ENCODE results near the gene GNB2.

GNB2 gene

GRCh38 chr7:100677308-100678267 is 4.0 kb downstream of the GNB2 start:
- TF ChIP-seq CTCF (IDR thresholded peaks at IDR 0.05; ENCODE audit: low read depth, low read length, poor library complexity, severe bottlenecking) = no peak
- TF ChIP-seq EZH2phosphoT487 (IDR thresholded peaks at IDR 0.05; ENCODE audit: borderline replicate concordance, low read length) = no peak
- Histone ChIP-seq H3K79me2 (ENCODE audit: control insufficient read depth, low read length) (peaks cover 44% of the 10 kb centered on the region), H3K27ac (ENCODE audit: low read depth, low read length) (no peak overlapping the region), H3K9me3 (ENCODE audit: control insufficient read depth, insufficient read depth, low read length) (no peaks in the 10 kb centered on the region), H4K20me1 (ENCODE audit: control insufficient read depth, insufficient read depth, low read depth, low read length) (peaks cover 9% of the 10 kb centered on the region; the same call in 1 of the 2 replicates), H3K4me1 (ENCODE audit: control insufficient read depth, low read length) (peaks cover 14% of the 10 kb centered on the region), H3K9me2 (replicated peaks; ENCODE audit: control insufficient read depth, low read length) (no peaks in the 10 kb centered on the region), H3K36me3 (ENCODE audit: control insufficient read depth, low read length) (peaks cover 67% of the 10 kb centered on the region), H3K4me2 (ENCODE audit: low read length) (no peak overlapping the region), H3K27me3 (ENCODE audit: control insufficient read depth, low read length) (no peaks in the 10 kb centered on the region), H3K4me3 (ENCODE audit: low read length) (no peak overlapping the region), H3F3A (ENCODE audit: control insufficient read depth, insufficient read depth) (peaks cover 19% of the 10 kb centered on the region)

GRCh38 chr7:100678291-100678984 is 4.9 kb downstream of the GNB2 start:
- Histone ChIP-seq H3K4me1 (ENCODE audit: control insufficient read depth, low read length) (peaks cover 8% of the 10 kb centered on the region), H3K27me3 (ENCODE audit: control insufficient read depth, low read length) (no peaks in the 10 kb centered on the region), H3K4me3 (ENCODE audit: low read length) (no peak overlapping the region), H4K20me1 (ENCODE audit: control insufficient read depth, insufficient read depth, low read depth, low read length) (peaks cover 9% of the 10 kb centered on the region; the same call in 1 of the 2 replicates), H3K36me3 (ENCODE audit: control insufficient read depth, low read length) (peaks cover 76% of the 10 kb centered on the region), H3F3A (ENCODE audit: control insufficient read depth, insufficient read depth) (peaks cover 19% of the 10 kb centered on the region), H3K9me3 (ENCODE audit: control insufficient read depth, insufficient read depth, low read length) (no peaks in the 10 kb centered on the region), H3K27ac (ENCODE audit: low read depth, low read length) (no peak overlapping the region), H3K9me2 (replicated peaks; ENCODE audit: control insufficient read depth, low read length) (no peaks in the 10 kb centered on the region), H3K79me2 (ENCODE audit: control insufficient read depth, low read length) (peaks cover 44% of the 10 kb centered on the region), H3K4me2 (ENCODE audit: low read length) (no peak overlapping the region)
- no peak for TF ChIP-seq CTCF (IDR thresholded peaks at IDR 0.05; ENCODE audit: low read depth, low read length, poor library complexity, severe bottlenecking)
- no peak for TF ChIP-seq EZH2phosphoT487 (IDR thresholded peaks at IDR 0.05; ENCODE audit: borderline replicate concordance, low read length)

- H3F3A ChIP-seq (ENCODE audit: control insufficient read depth, insufficient read depth) = peaks cover 19% of the 10 kb centered on the region
- peaks cover 83% of the 10 kb centered on the region for H3K36me3 ChIP-seq (ENCODE audit: control insufficient read depth, low read length)
- peaks cover 8% of the 10 kb centered on the region for H3K4me1 ChIP-seq (ENCODE audit: control insufficient read depth, low read length)
- H3K4me2 ChIP-seq (ENCODE audit: low read length) = no peak overlapping the region
- no peaks in the 10 kb centered on the region for H3K9me2 ChIP-seq (replicated peaks; ENCODE audit: control insufficient read depth, low read length)
- peaks cover 9% of the 10 kb centered on the region for H4K20me1 ChIP-seq (ENCODE audit: control insufficient read depth, insufficient read depth, low read depth, low read length)
- no peaks in the 10 kb centered on the region for H3K9me3 ChIP-seq (ENCODE audit: control insufficient read depth, insufficient read depth, low read length)
- no peak overlapping the region for H3K27ac ChIP-seq (ENCODE audit: low read depth, low read length)
- H3K27me3 ChIP-seq (ENCODE audit: control insufficient read depth, low read length) = no peaks in the 10 kb centered on the region
- no peak for TF ChIP-seq EZH2phosphoT487 (IDR thresholded peaks at IDR 0.05; ENCODE audit: borderline replicate concordance, low read length)
- no peak for TF ChIP-seq CTCF (IDR thresholded peaks at IDR 0.05; ENCODE audit: low read depth, low read length, poor library complexity, severe bottlenecking)
- no peak overlapping the region for H3K4me3 ChIP-seq (ENCODE audit: low read length)
- peaks cover 37% of the 10 kb centered on the region for H3K79me2 ChIP-seq (ENCODE audit: control insufficient read depth, low read length)
Measured at GRCh38 chr7:100679129-100679926, 5.8 kb downstream of the GNB2 start.
